CD14-positive monocyte (primary cell): ENCODE measurements around the gene PRDX3. TPM values are rescaled to one million over a fixed set of nuclear protein-coding genes. Genes with fewer than 3 reads are reported as not detected.

Experiments used
- DNase-seq, 3 donors: peaks; one replicate each; pipeline ENCODE4 v3.0.0-alpha.2; 2011 to 2022
- H2AFZ ChIP-seq: 2 replicates; pipeline ENCODE4 v1.6.0; 2012; ENCODE audit warnings: mild to moderate bottlenecking, low read depth, low read length, inconsistent platforms; ENCODE audit not compliant: insufficient read depth, poor library complexity, severe bottlenecking
- H3K27ac ChIP-seq, 2 donors: 1 replicate in 1 of 2; 2 replicates in 1 of 2; pipeline ENCODE4 v1.5.1; 2012 to 2013; ENCODE audit warnings: low read length in 2 of 2, control low read depth in 1 of 2, inconsistent platforms in 1 of 2, low read depth in 1 of 2, mild to moderate bottlenecking in 1 of 2
- H3K27me3 ChIP-seq, 2 donors: one replicate each; pipeline versions ENCODE4 v1.6.0 to v1.6.1; 2011 to 2013; ENCODE audit warnings: low read length in 2 of 2; ENCODE audit not compliant: control insufficient read depth in 2 of 2, insufficient read depth in 2 of 2
- H3K36me3 ChIP-seq, 2 donors: replicated peaks in 1 of 2; 1 replicate in 1 of 2; 2 replicates in 1 of 2; pipeline versions ENCODE4 v1.5.1 to v1.6.1; 2012 to 2013; ENCODE audit warnings: low read length in 2 of 2, control low read depth in 1 of 2, inconsistent platforms in 1 of 2, mild to moderate bottlenecking in 1 of 2; ENCODE audit not compliant: insufficient read depth in 2 of 2, control insufficient read depth in 1 of 2
- H3K4me1 ChIP-seq, 2 donors: 1 replicate in 1 of 2; 2 replicates in 1 of 2; pipeline versions ENCODE4 v1.5.1 to v1.6.1; 2012 to 2013; ENCODE audit warnings: low read length in 2 of 2, control low read depth in 1 of 2, inconsistent platforms in 1 of 2, mild to moderate bottlenecking in 1 of 2, moderate library complexity in 1 of 2; ENCODE audit not compliant: insufficient read depth in 2 of 2, control insufficient read depth in 1 of 2
- H3K4me2 ChIP-seq: replicated peaks from 2 replicates; pipeline ENCODE3; 2012; ENCODE audit warnings: low read length, moderate library complexity, mild to moderate bottlenecking; ENCODE audit not compliant: poor library complexity, severe bottlenecking; ENCODE audit errors: extremely low read depth
- H3K4me3 ChIP-seq, 3 experiments: fragments of 200-600 bp in 1 of 3; sonication (generic) in 1 of 3; replicated peaks in 1 of 3; 1 replicate in 2 of 3; 2 replicates in 1 of 3; pipeline ENCODE4 v1.5.1; 2011 to 2013; ENCODE audit warnings: low read length in 3 of 3, mild to moderate bottlenecking in 3 of 3, control low read depth in 2 of 3, low read depth in 2 of 3, inconsistent platforms in 1 of 3, moderate library complexity in 1 of 3
- H3K79me2 ChIP-seq: 2 replicates; pipeline ENCODE4 v1.6.0; 2012; ENCODE audit warnings: mild to moderate bottlenecking, control low read depth, inconsistent platforms, low read length, moderate library complexity; ENCODE audit not compliant: insufficient read depth
- H3K9ac ChIP-seq: 2 replicates; pipeline ENCODE4 v1.6.0; 2017; ENCODE audit warnings: low read length, mild to moderate bottlenecking; ENCODE audit not compliant: insufficient read depth, poor library complexity, severe bottlenecking
- H3K9me3 ChIP-seq, 2 donors: replicated peaks in 1 of 2; 1 replicate in 1 of 2; 2 replicates in 1 of 2; pipeline versions ENCODE4 v1.5.1 to v1.6.1; 2012 to 2013; ENCODE audit warnings: low read length in 2 of 2, control low read depth in 1 of 2; ENCODE audit not compliant: control insufficient read depth in 1 of 2, insufficient read depth in 1 of 2
- H4K20me1 ChIP-seq: 2 replicates; pipeline ENCODE4 v1.6.0; 2012; ENCODE audit warnings: mild to moderate bottlenecking, low read length, control low read depth, moderate library complexity; ENCODE audit not compliant: insufficient read depth
- H3K27ac Mint-ChIP-seq, 7 donors: one replicate each; pipeline ENCODE4 v1.8.0; 2020; ENCODE audit warnings: mild to moderate bottlenecking in 7 of 7, mixed read lengths in 7 of 7, moderate library complexity in 6 of 7, inconsistent platforms in 2 of 7
- H3K27me3 Mint-ChIP-seq, 3 donors: one replicate each; pipeline ENCODE4 v1.8.0; 2021 to 2022; ENCODE audit warnings: low read depth in 3 of 3, mild to moderate bottlenecking in 3 of 3, mixed read lengths in 3 of 3, moderate library complexity in 3 of 3, inconsistent platforms in 1 of 3
- H3K36me3 Mint-ChIP-seq, 2 donors: one replicate each; pipeline ENCODE4 v1.8.0; 2020; ENCODE audit warnings: mixed read lengths in 2 of 2, inconsistent platforms in 1 of 2, mild to moderate bottlenecking in 1 of 2
- H3K4me1 Mint-ChIP-seq: one replicate; pipeline ENCODE4 v1.8.0; 2020; ENCODE audit warnings: mild to moderate bottlenecking, mixed read lengths
- H3K4me3 Mint-ChIP-seq, 2 donors: one replicate each; pipeline ENCODE4 v1.8.0; 2020; ENCODE audit warnings: mild to moderate bottlenecking in 2 of 2, mixed read lengths in 2 of 2, moderate library complexity in 1 of 2
- H3K9me3 Mint-ChIP-seq, 7 donors: one replicate each; pipeline ENCODE4 v1.8.0; 2020 to 2022; ENCODE audit warnings: mixed read lengths in 7 of 7, mild to moderate bottlenecking in 6 of 7, moderate library complexity in 6 of 7, inconsistent platforms in 2 of 7
- WGBS: methylation state at CpG from one replicate; pipeline ENCODE4 v1.1.5; 2013; ENCODE audit warnings: missing lambda C conversion rate; ENCODE audit not compliant: insufficient coverage; 5-methylcytosine and 5-hydroxymethylcytosine counted together
- intact Hi-C, 2 donors: fragments of 100-400 bp; cut with micrococcal nuclease; formaldehyde crosslinking; loops; one replicate each; pipeline versions ENCODE4 v1.15.0 to v1.15.1; 2023
- polyA plus RNA-seq, 3 donors: library from polyadenylated mRNA; depleted of rRNA in 1 of 3; unstranded in 2 of 3; stranded (reverse) in 1 of 3; fragments of 300-500 nt in 2 of 3; fragments of >200 nt in 1 of 3; fragmentation: Illumina TruSeq in 2 of 3; gene quantifications; 1 replicate in 2 of 3; 2 replicates in 1 of 3; pipeline ENCODE4 v1.2.3, GENCODE V29; 2012 to 2021
- TF ChIP-seq, protein P1 (sequence below): fragments of 200-600 bp; IDR thresholded peaks from one replicate; pipeline ENCODE4 v1.8.0; 2022; ENCODE audit warnings: antibody characterized with exemption, mild to moderate bottlenecking

Gene PRDX3
- polyA plus RNA-seq, 3 donors = 81.9 to 459 (median 410) TPM

DNA sequence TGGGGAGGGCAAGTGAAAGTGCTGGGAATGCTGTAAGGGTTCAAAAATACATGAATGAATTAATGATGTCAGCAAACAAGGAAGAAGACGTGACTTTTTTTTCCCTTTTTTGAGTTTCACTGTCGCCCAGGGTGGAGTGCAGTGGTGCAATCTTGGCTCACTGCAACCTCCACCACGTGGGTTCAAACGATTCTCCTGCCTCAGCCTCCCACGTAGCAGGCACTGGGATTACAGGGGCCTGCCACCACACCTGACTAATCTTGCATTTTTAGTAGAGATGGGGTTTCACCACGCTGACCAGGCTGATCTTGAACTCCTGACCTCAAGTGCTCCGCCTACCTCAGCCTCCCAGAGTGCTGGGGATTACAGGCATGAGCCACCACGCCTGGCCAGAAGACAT lies 44.7 kb downstream of the PRDX3 start:
- peak; percentile 42 to 82 (median 43) for DNase-seq
- Histone ChIP-seq H3K36me3 (peaks cover 31 to 33% of the 10 kb centered on the region in 2 donors), H3K4me1 (peaks cover 85 to 89% of the 10 kb centered on the region in 2 donors), H3K27me3 (no peaks in the 10 kb centered on the region), H4K20me1 (no peaks in the 10 kb centered on the region), H2AFZ (no peak overlapping the region), H3K9ac (no peak overlapping the region), H3K79me2 (peaks cover 46% of the 10 kb centered on the region), H3K9me3 (peaks cover 0 to 3% of the 10 kb centered on the region in 2 donors), H3K4me3 (peak overlapping the region in 1 of 3 experiments; percentile 72), H3K4me2 (peak overlapping the region; percentile 70), H3K27ac (peak overlapping the region; percentile 91 to 94)
- intact Hi-C loops = loop anchor here (5.0 to 10.0 kb wide), 3 partner anchors 33 to 57 kb away; partner anchors contain the start of genes EIF3A (in 1 of the 2) and SFXN4 (in 1 of the 2)
- peaks cover 79% of the 10 kb centered on the region for H3K4me1 Mint-ChIP-seq
- peaks cover 0 to 2% (median 0%) of the 10 kb centered on the region in 3 donors for H3K27me3 Mint-ChIP-seq
- TF ChIP-seq, protein P1, sequence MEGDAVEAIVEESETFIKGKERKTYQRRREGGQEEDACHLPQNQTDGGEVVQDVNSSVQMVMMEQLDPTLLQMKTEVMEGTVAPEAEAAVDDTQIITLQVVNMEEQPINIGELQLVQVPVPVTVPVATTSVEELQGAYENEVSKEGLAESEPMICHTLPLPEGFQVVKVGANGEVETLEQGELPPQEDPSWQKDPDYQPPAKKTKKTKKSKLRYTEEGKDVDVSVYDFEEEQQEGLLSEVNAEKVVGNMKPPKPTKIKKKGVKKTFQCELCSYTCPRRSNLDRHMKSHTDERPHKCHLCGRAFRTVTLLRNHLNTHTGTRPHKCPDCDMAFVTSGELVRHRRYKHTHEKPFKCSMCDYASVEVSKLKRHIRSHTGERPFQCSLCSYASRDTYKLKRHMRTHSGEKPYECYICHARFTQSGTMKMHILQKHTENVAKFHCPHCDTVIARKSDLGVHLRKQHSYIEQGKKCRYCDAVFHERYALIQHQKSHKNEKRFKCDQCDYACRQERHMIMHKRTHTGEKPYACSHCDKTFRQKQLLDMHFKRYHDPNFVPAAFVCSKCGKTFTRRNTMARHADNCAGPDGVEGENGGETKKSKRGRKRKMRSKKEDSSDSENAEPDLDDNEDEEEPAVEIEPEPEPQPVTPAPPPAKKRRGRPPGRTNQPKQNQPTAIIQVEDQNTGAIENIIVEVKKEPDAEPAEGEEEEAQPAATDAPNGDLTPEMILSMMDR = no peak
- WGBS = no CpG with 5 or more reads among the region's 8 CpGs
- H3K9me3 Mint-ChIP-seq = peaks cover 0 to 7% (median 4%) of the 10 kb centered on the region in 7 donors
- peak overlapping the region; percentile 93 to 99 (median 95) for H3K27ac Mint-ChIP-seq
- H3K36me3 Mint-ChIP-seq = peaks cover 44 to 55% of the 10 kb centered on the region in 2 donors
- H3K4me3 Mint-ChIP-seq = no peak overlapping the region

DNA sequence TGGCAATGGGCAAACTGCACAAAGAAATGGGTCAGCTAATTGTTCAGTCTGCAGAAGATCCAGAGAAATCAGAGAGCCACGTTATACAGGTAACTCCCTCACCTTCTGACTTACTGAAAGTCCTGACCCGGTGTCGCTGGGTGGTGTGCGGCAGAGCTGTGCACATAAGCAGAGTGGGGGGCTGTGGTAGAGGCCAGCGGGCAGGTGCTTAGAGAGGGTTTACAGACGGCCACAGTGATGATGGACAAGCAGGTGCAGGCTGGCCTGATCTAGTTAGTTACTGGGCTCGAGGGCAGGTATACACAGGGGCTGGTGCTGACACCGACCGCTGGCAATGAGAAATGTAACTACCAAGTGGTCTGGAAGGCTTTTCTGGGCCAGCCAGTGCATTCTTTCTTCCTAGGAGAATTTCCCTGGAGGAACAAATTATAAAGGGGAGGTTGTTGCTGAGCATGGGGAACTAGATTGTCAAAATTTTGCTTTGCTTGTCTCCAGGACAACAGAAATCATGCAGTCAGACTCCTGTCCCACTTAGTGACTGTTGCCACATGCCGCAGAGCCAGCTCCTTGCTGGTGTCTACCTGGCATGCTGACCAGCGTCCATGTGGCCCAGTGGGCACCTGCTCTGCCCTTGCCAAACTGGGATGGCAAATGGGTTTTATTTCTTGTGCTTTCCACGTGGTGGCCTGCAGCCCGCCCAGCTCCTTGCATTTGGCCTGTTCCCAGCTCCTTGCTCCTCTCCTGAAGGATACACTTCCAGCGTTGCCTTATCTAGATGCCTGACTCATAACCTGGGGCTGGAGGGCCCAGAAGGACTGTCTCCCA lies 45.9 kb downstream of the PRDX3 start:
- WGBS = 84% methylated on average over 13 of the region's 14 CpGs
- Histone ChIP-seq H3K36me3 (peaks cover 33 to 39% of the 10 kb centered on the region in 2 donors), H3K4me1 (peaks cover 78 to 81% of the 10 kb centered on the region in 2 donors)

More for the DNA sequence above, 45.9 kb downstream of the PRDX3 start:
- peaks cover 0 to 10% (median 5%) of the 10 kb centered on the region in 7 donors for H3K9me3 Mint-ChIP-seq
- peak overlapping the region; percentile 70 for H3K4me2 ChIP-seq
- peak overlapping the region in 1 of 2 donors; percentile 31 for H3K4me3 Mint-ChIP-seq
- H3K4me1 Mint-ChIP-seq = peaks cover 74% of the 10 kb centered on the region
- intact Hi-C loops = loop anchor here (5.0 to 10.0 kb wide), 3 partner anchors 35 to 55 kb away; partner anchors contain the start of genes EIF3A (in 1 of the 2) and SFXN4 (in 1 of the 2)
- no peaks in the 10 kb centered on the region for H3K27me3 ChIP-seq
- H2AFZ ChIP-seq = no peak overlapping the region
- H3K27ac ChIP-seq = peak overlapping the region; percentile 91 to 94
- peaks cover 0 to 3% of the 10 kb centered on the region in 2 donors for H3K9me3 ChIP-seq
- peak overlapping the region in 1 of 3 experiments; percentile 72 for H3K4me3 ChIP-seq
- TF ChIP-seq, protein P1 = no peak
- no peaks in the 10 kb centered on the region for H4K20me1 ChIP-seq
- peaks cover 0 to 2% (median 0%) of the 10 kb centered on the region in 3 donors for H3K27me3 Mint-ChIP-seq
- DNase-seq = peak in 2 of 3 donors; percentile 10 to 26
- H3K27ac Mint-ChIP-seq = peak overlapping the region; percentile 93 to 99 (median 95)
- H3K79me2 ChIP-seq = peaks cover 46% of the 10 kb centered on the region
- H3K36me3 Mint-ChIP-seq = peaks cover 47 to 60% of the 10 kb centered on the region in 2 donors
- no peak overlapping the region for H3K9ac ChIP-seq
